SK-MEL-5 (cell line): Measurements from ENCODE around the gene WFDC2. TPM values are rescaled to one million over a fixed set of nuclear protein-coding genes. Genes with fewer than 3 reads are reported as not detected.

Experiments used
- DNase-seq: peaks from one replicate; pipeline ENCODE4 v3.0.0-alpha.2; 2016; ENCODE audit warnings: low read depth, low spot score
- in situ Hi-C: cut with HindIII; loops from 2 replicates; pipeline ENCODE4 v1.10.0; 2016; ENCODE audit warnings: low sequenced_read_pairs, high pct_unique_total_duplicates, low pct_unique_long_range_greater_than_20kb
- small RNA-seq, 2 experiments: library from RNA; depleted of rRNA; stranded (forward); fragments of <200 nt; gene quantifications; one replicate each; pipeline ENCODE3, GENCODE V24; 2014
- total RNA-seq: library from RNA; depleted of rRNA; stranded (reverse); fragments of >200 nt; shearing (Covaris generic); gene quantifications from 2 replicates; pipeline ENCODE4 v1.2.3, GENCODE V29; 2014; rRNA removed

The WFDC2 gene
- total RNA-seq, 1 experiment from 2014 or later, result not detected

DNA sequence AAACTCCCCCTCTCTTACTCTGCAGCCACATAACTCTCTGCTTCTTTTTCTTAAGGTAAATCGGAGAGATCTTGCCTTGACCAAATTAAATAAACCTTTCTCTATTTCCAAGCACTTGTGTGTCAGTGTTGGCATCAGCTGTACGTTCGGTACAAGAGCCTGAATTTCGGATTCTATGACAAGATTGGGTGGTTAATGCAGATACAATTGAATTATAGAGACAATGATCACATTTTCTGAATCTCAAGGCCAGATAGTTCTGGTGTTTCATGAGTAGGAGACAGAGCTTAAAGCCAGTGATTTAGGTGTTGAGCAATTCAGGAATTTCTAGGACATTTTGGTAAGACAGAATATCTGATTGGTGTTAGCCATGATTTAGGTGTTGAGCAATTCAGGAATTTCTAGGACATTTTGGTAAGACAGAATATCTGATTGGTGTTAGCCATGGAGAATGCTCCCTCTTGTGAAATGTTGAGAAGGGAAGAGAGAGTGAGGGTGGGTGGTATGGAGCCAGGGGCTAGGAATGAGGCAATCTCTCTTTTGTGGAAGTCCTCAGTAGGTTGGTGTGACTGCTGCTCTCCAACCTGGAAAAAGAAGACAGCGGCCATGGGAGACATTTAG lies 40.8 kb downstream of the WFDC2 start:
- in situ Hi-C loops, result no loop called here
- DNase-seq, result no peak

DNA sequence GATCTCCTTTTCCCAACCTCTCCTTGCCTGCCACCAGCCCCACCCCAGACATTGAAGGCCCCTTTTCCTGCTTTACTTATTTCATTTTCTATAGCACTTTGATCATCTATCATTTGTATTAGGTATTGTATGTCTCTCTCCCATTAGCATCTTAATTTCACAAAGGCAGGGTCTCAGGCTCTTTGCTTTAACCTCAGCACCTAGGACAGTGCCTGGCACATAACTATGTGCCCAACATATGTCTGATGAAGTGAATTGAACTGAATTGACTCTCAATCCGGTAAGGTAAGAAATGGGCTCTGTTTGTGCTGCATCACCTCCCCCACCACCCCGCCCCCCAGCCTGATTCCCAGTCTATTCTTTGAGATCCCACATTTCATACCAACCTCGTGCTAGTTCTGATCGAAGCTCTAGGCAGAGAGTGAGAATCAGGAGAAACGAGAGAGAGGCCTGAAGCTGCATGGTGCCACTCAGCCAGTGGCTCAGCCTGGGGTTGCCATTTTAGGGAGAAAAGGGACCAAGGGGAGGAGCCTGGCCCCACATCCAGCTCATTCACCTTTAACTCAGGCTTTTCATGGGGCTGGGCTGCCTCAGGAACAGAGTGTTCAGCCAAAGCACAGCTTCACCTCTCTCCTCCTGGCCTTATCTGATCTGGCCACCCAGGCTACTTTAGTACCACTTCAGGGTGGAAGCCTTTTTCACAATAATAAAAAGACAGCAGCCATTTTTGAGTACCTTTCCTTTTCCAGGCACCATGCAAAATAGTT lies 45.8 kb downstream of the WFDC2 start, which contains the start of gene SPINT3:
Gene SPINT3 (minus strand): TSS at position 476 of the 767 bp plus-strand sequence. CDS start 14 bp downstream, at position 462.
- in situ Hi-C loops, result no loop called here
- no peak for DNase-seq

DNA sequence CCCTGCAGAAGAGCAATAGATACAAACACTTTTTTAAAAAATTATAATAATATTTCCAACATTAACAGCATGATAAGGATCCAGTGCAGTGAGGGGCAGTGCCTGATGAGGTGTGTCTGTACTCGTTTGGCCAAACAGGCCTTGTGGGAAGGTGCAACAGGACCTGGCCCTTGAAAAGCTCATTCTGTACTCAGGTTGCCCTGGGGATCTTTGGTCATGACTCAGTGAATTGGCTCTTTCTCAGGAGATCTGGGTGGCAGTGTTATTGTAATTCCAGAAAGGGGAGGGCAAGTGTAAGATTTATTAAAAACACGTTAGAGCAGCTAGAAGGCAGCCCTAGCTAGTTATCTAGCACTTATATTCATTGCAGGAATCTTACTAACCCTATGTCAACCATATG lies 48.7 kb downstream of the WFDC2 start:
- DNase-seq, result no peak
- in situ Hi-C loops, result no loop called here

DNA sequence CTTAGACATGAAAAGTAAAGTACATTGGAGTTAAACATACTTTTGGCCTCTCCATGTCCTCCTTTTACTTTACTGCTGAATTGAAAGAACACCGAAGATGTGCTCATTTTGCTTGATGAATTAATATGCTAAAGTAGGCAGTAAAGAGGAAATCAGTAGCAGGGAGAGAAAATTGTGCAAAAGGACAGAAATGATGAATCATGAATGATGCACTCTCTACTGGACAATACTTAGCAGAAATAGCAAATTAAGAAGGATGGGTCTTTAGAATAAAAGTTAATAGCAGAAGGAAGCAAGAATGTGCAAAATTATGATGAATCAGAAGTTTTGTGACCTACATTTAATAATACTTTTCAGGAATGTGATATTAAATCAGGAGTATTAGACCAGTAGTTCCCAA lies 54.3 kb downstream of the WFDC2 start:
- in situ Hi-C loops, result no loop called here

DNA sequence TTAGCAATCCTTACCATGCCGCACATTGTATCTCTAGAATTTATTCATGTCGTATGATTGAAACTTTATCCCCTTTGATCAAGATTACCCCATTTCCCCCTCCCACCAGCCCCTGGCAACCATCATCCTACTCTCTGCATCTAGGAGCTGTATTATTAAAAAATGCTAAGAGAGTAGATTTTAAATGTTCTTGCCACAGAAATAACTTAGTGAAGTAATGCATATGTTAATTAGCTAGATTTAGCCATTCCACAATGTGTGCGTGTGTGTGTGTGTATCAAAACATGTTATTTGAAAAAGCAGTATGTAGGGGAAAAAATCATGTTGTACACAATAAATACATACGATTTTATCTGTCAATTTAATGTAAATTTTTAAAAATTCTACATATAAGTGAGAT lies 57.7 kb downstream of the WFDC2 start:
- in situ Hi-C loops, result no loop called here

More for the DNA sequence above, 54.3 kb downstream of the WFDC2 start:
- no peak for DNase-seq

More for the DNA sequence above, 57.7 kb downstream of the WFDC2 start:
- no peak for DNase-seq

Small RNA genes within 50 kb of the gene (small RNA-seq; reads per million reads assigned to genes)
- 0 to 0.05 reads per million in 2 experiments for gene MIR6812

Other genes with a start within 250 kb of the WFDC2 start
- gene SEMG2, start 248.4 kb upstream of the WFDC2 start, total RNA-seq, result not detected in 2 replicates
- gene SLPI, start 215.2 kb upstream of the WFDC2 start, total RNA-seq, result not detected in 2 replicates
- gene RBPJL, start 162.9 kb upstream of the WFDC2 start, total RNA-seq, result not detected in 2 replicates
- gene MATN4, start 161.5 kb upstream of the WFDC2 start, total RNA-seq, result 0.42 and 0.59 TPM in 2 replicates
- gene SDC4, start 121.3 kb upstream of the WFDC2 start, total RNA-seq, result 16.1 and 17.5 TPM in 2 replicates
- 23.6 and 31.0 TPM in 2 replicates for gene SYS1, start 106.6 kb upstream of the WFDC2 start, total RNA-seq
- gene TP53TG5, start 91.4 kb upstream of the WFDC2 start, total RNA-seq, result not detected in 2 replicates
- 0.77 and 1.5 TPM in 2 replicates for gene DBNDD2, start 61.5 kb upstream of the WFDC2 start, total RNA-seq
- 179 and 191 TPM in 2 replicates for gene PIGT, start 53.6 kb upstream of the WFDC2 start, total RNA-seq
- not detected in 2 replicates for gene SPINT3, start 45.9 kb downstream of the WFDC2 start, total RNA-seq
- not detected in 2 replicates for gene WFDC6, start 69.7 kb downstream of the WFDC2 start, total RNA-seq
- not detected in 2 replicates for gene EPPIN, start 77.6 kb downstream of the WFDC2 start, total RNA-seq
- gene WFDC8, start 109.5 kb downstream of the WFDC2 start, total RNA-seq, result not detected in 2 replicates
- gene WFDC10A, start 160.0 kb downstream of the WFDC2 start, total RNA-seq, result not detected in 2 replicates
- gene WFDC9, start 161.5 kb downstream of the WFDC2 start, total RNA-seq, result not detected in 2 replicates
- not detected in 2 replicates for gene WFDC11, start 200.5 kb downstream of the WFDC2 start, total RNA-seq
- gene WFDC13, start 232.3 kb downstream of the WFDC2 start, total RNA-seq, result not detected in 2 replicates
- gene WFDC10B, start 235.3 kb downstream of the WFDC2 start, total RNA-seq, result not detected in 2 replicates